Cardiac muscle cell (in vitro differentiated cells and primary cell): ENCODE measurements around the gene TCF12. TPM values are rescaled to one million over a fixed set of nuclear protein-coding genes. Genes with fewer than 3 reads are reported as not detected.

ENCODE experiments used
- DNase-seq, 2 donors: peaks; one replicate each; pipeline versions ENCODE4 v3.0.0 to v3.0.0-alpha.2; 2010 to 2017; ENCODE audit warnings: low read depth in 1 of 2, low spot score in 1 of 2
- H3K27ac ChIP-seq: fragments of 200-600 bp; sonication (generic); 2 replicates; pipeline ENCODE4 v1.5.1; 2016
- H3K27me3 ChIP-seq: fragments of 200-600 bp; sonication (generic); 2 replicates; pipeline ENCODE4 v1.6.0; 2016; ENCODE audit warnings: control low read depth
- H3K36me3 ChIP-seq: fragments of 200-600 bp; sonication (generic); 2 replicates; pipeline ENCODE4 v1.5.1; 2016; ENCODE audit warnings: control low read depth
- H3K4me1 ChIP-seq: fragments of 200-600 bp; sonication (generic); 2 replicates; pipeline ENCODE4 v1.8.1; 2017; ENCODE audit warnings: low read depth, mild to moderate bottlenecking, mixed run types
- H3K4me3 ChIP-seq: fragments of 200-600 bp; sonication (generic); 2 replicates; pipeline ENCODE4 v1.5.1; 2016; ENCODE audit warnings: mild to moderate bottlenecking
- H3K9me3 ChIP-seq: fragments of 200-600 bp; sonication (generic); 2 replicates; pipeline ENCODE4 v1.5.1; 2017; ENCODE audit warnings: low read depth, mild to moderate bottlenecking, control low read depth
- polyA plus RNA-seq: library from polyadenylated mRNA; unstranded; fragments of >200 nt; fragmentation: Nextera tagmentation; extraction: Ambion mirVana; gene quantifications from 2 replicates; pipeline ENCODE4 v1.2.1, GENCODE V29; 2016
- total RNA-seq: library from RNA; depleted of rRNA; stranded (reverse); fragments of >200 nt; gene quantifications from 2 replicates; pipeline ENCODE4 v1.2.3, GENCODE V29; 2016
- TF ChIP-seq, protein P1 (sequence below): IDR thresholded peaks from 2 replicates; pipeline ENCODE4 v1.5.1; 2012; ENCODE audit warnings: low read depth, mild to moderate bottlenecking, low read length

TCF12 gene
- total and polyA plus RNA-seq, 2 experiments from 2014 or later, result 42.6 to 137 TPM

DNA sequence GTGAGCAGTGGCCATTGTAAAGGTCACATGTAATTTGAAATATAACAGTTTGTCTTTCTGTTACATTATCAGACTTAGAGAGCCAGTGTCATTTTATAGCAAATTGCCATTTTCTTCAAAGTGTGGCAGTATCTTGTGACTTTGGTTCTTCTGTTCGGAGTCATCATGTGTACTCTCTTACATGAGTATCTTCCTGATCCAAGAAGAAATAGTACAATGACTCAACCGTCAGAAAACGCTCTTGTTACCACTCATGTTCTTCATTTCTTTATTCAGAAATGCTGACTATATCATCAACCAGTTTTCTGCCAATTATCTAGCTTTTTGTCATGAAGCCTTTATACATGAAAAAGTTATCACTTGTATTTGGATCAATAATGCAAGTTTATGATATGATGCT lies 364.2 kb downstream of the TCF12 start:
- DNase-seq, result no peak
- H3K4me3 ChIP-seq, result no peak overlapping the region
- H3K27ac ChIP-seq, result no peak overlapping the region
- TF ChIP-seq, protein P1, sequence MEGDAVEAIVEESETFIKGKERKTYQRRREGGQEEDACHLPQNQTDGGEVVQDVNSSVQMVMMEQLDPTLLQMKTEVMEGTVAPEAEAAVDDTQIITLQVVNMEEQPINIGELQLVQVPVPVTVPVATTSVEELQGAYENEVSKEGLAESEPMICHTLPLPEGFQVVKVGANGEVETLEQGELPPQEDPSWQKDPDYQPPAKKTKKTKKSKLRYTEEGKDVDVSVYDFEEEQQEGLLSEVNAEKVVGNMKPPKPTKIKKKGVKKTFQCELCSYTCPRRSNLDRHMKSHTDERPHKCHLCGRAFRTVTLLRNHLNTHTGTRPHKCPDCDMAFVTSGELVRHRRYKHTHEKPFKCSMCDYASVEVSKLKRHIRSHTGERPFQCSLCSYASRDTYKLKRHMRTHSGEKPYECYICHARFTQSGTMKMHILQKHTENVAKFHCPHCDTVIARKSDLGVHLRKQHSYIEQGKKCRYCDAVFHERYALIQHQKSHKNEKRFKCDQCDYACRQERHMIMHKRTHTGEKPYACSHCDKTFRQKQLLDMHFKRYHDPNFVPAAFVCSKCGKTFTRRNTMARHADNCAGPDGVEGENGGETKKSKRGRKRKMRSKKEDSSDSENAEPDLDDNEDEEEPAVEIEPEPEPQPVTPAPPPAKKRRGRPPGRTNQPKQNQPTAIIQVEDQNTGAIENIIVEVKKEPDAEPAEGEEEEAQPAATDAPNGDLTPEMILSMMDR, result no peak
- H3K27me3 ChIP-seq, result no peaks in the 10 kb centered on the region
- H3K9me3 ChIP-seq, result no peaks in the 10 kb centered on the region
- peaks cover 9% of the 10 kb centered on the region for H3K36me3 ChIP-seq
- H3K4me1 ChIP-seq, result peaks cover 18% of the 10 kb centered on the region

DNA sequence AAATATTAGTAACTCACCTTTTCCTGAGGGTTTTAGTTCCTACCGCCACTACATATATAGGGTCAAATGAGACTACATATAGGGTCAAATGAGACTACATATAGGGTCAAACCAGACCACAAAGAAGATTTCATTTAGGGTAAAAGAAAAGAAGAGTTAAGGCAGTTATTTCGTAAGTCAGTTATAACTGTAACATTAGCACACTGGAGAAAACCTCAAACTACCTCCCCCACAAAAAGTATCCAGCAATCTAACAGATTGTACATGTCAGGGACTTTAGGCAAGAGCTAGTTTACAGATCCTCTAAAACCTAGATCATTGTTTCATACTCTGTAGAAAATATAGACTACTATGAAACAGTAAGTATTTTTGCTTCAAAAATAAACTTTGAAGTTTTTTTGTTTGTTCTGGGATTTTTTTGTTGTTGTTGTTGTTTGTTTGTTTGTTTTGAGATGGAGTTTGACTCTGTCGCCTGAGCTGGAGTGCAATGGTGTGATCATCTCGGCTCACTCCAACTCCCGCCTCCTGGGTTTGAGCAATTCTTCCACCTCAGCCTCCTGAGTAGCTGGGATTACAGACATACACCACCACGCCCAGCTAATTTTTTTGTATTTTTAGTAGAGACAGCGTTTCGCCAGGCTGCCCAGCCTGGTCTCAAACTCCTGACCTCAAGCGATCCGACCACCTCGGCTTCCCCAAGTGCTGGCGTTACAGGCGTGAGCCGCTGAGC lies 365.5 kb downstream of the TCF12 start:
- peaks cover 9% of the 10 kb centered on the region for H3K36me3 ChIP-seq
- H3K9me3 ChIP-seq, result no peaks in the 10 kb centered on the region
- H3K27ac ChIP-seq, result peak overlapping the region; percentile 84
- H3K27me3 ChIP-seq, result no peaks in the 10 kb centered on the region
- peaks cover 20% of the 10 kb centered on the region for H3K4me1 ChIP-seq
- no peak overlapping the region for H3K4me3 ChIP-seq
- TF ChIP-seq, protein P1, result no peak
- DNase-seq, result peak in 1 of 2 donors; percentile 71

DNA sequence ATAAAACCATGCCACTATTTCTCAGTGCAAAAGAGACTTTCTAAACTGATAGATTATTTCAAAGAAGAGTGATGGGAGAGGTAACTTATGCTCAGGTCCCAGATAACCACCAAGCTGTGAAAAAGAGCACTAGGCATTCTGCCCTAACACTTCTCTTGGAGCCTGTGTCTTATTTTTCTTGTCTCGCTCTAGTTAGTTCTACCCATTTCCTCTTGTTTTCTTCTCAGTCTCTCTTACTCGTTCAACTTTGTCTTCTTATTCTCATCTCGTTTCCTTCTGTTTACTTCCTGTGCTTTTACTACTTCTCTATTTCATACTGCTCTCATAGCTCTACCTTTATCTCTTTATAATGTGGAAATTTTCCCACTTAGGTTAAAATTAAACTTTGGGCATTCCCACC lies 366.1 kb downstream of the TCF12 start:
- no peak for DNase-seq
- no peak overlapping the region for H3K4me3 ChIP-seq
- peaks cover 20% of the 10 kb centered on the region for H3K4me1 ChIP-seq
- TF ChIP-seq, protein P1, result no peak
- H3K9me3 ChIP-seq, result no peaks in the 10 kb centered on the region
- peak overlapping the region; percentile 84 for H3K27ac ChIP-seq
- no peaks in the 10 kb centered on the region for H3K27me3 ChIP-seq
- H3K36me3 ChIP-seq, result peaks cover 9% of the 10 kb centered on the region

DNA sequence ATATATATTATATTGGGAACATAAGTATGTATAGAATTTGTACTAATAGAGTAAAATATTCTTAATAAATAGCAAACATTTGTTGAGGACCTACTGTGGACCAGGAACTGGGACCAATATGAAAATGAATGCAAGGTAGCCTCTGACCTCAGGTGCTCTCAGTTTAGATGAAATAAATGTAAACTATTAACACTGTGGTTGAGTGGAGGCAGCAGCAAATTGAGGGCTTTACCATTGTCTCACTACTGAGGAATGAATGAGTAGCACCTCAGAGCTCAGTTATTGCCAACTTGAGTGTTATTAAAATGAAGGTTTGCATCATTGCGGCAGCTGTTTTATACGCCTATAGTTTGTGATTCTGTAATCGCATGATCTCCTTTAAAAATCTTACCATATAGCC lies 366.9 kb downstream of the TCF12 start:
- Histone ChIP-seq H3K27ac (peak overlapping the region; percentile 84), H3K9me3 (no peaks in the 10 kb centered on the region), H3K36me3 (peaks cover 9% of the 10 kb centered on the region), H3K27me3 (no peaks in the 10 kb centered on the region), H3K4me1 (peaks cover 20% of the 10 kb centered on the region), H3K4me3 (no peak overlapping the region)
- TF ChIP-seq, protein P1, result no peak
- DNase-seq, result no peak

DNA sequence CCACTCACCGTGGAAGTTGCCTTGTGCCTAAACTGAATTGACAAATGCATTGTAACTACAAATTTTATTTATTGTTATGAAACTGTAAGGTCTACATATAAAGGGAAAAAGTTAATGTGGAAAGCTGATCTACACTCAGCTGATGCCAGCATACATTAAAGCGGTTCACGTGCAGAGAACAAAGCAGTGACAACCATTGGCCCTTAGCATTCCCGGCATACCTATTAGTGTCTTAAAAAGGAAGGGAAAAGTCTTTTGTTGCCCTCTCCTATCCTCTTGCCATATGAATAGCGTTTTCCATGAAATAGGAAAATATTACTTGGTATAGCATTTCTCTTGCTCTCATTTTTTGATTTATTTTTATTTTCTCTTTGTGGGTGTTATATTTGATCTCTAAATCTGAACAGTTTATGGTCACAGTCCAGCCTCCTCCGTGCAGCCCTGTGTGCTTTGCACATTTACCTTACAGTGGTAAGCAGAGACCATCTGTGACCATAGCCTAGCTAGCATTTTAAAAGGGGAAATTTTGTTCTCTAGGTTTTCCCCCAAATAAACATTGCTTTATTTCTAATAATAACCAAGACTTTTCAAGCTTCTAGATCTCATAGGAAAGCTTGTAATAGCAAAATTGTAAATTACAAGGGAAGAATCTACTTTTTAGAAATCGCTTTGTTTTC lies 368.1 kb downstream of the TCF12 start:
- H3K36me3 ChIP-seq, result peaks cover 9% of the 10 kb centered on the region
- H3K27me3 ChIP-seq, result no peaks in the 10 kb centered on the region
- TF ChIP-seq, protein P1, result no peak
- H3K9me3 ChIP-seq, result no peaks in the 10 kb centered on the region
- H3K4me3 ChIP-seq, result no peak overlapping the region
- H3K27ac ChIP-seq, result peak overlapping the region; percentile 84
- peaks cover 20% of the 10 kb centered on the region for H3K4me1 ChIP-seq
- peak in 1 of 2 donors; percentile 51 for DNase-seq
